HUDEP-2 (cell line): ENCODE results near the gene MARCHF6.
"Not testable (repeated sequence)": the region's sequence is repeated elsewhere in the genome, so short reads cannot be mapped to it uniquely, and the experiment has no call there.

ENCODE experiments used
- DNase-seq, 76 experiments: peaks; one replicate each; lab custom pipeline; 2025; ENCODE audit not compliant: unreplicated experiment in 76 of 76; lab: John Stamatoyannopoulos, UW

Gene MARCHF6, protein sequence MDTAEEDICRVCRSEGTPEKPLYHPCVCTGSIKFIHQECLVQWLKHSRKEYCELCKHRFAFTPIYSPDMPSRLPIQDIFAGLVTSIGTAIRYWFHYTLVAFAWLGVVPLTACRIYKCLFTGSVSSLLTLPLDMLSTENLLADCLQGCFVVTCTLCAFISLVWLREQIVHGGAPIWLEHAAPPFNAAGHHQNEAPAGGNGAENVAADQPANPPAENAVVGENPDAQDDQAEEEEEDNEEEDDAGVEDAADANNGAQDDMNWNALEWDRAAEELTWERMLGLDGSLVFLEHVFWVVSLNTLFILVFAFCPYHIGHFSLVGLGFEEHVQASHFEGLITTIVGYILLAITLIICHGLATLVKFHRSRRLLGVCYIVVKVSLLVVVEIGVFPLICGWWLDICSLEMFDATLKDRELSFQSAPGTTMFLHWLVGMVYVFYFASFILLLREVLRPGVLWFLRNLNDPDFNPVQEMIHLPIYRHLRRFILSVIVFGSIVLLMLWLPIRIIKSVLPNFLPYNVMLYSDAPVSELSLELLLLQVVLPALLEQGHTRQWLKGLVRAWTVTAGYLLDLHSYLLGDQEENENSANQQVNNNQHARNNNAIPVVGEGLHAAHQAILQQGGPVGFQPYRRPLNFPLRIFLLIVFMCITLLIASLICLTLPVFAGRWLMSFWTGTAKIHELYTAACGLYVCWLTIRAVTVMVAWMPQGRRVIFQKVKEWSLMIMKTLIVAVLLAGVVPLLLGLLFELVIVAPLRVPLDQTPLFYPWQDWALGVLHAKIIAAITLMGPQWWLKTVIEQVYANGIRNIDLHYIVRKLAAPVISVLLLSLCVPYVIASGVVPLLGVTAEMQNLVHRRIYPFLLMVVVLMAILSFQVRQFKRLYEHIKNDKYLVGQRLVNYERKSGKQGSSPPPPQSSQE

DNA sequence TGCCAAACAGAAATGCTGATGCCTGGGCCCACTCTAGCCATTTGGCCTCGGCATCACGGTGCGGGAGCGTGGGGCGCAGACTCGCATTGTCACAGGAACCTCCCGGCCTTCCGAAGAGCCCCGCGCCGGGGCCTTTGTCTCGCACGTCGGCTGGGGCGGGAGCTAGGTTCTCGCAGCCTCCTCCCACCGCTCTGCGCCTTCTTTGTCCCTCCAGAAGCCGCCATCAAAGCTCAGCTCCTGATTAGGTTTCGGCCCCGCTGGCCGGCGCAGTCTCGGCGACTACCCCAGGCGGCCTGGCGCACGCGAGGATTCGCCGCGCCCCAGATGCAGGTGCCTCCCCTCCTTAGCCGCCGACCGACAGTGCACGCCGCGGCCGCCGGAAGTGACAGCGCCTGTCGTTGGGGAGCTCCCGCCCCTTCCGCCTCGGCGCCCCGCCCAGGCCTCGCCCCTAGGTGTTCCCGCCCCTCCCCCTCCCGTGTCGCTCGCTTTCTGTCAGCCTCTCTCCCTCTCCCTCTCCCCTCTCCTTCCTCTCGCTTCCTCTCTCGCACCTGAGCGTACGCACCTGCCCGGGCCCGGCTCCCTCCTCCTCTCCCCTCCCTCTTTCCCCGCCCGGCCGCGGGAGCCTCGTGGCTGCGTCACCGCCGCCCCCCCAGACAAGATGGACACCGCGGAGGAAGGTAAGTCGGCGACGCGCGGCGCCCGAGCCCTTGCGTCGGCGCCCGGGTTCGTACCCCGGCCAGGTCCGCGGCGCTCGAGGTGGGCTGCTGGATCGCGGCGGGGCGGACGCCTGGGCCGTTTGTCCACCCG, at the start of gene MARCHF6:
Gene MARCHF6, plus strand, starts transcription at position 455 of the 807 bp plus-strand sequence. Its CDS starts 204 bp downstream, at position 659.
- DNase-seq: peak in 74 of 76 experiments; percentile 44 to 95 (median 88)

DNA sequence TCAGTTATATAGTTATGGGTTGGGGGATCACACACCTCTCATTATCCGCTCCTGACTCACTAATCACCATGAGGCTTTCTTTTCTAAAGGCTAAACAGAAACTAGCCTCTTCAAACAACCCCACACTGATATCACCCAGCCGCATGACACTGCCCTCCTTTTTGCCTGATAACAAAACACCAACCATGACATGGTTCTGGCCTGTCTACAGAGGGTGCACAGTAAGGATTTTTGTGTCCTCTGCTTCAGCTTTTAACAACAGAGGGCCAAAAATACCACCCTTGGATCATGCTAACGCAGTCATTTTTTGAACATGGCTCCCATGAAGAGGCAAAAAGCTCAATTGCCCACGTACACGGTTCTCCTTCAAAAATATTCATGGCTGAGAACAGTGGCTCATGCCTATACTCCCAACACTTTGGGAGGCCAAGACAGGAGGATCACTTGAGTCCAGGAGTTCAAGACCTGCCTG, 49.8 kb upstream of the MARCHF6 start:
- DNase-seq: peak in 71 of 76 experiments; percentile 11 to 80 (median 50)

DNA sequence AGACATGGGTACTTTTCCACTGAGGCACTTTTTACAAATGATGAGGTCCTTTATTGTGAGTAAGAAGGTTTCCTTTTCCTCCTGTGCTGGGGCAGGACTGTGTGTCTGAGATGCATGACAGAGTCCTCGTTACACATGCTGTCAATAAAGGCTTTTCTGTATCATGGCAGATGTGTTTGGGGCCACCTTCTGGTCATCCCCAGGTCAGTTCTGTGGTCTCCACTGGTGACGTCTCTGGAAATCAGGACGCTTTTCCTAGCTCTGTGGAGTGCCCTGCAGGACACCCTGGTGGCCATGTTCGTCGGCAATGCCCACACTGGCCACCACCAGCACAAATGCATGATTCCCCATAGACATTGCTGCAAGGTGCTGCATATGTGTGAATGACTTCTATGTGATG, 48.6 kb upstream of the MARCHF6 start:
- peak in 39 of 76 experiments; percentile 2 to 64 (median 30) for DNase-seq

DNA sequence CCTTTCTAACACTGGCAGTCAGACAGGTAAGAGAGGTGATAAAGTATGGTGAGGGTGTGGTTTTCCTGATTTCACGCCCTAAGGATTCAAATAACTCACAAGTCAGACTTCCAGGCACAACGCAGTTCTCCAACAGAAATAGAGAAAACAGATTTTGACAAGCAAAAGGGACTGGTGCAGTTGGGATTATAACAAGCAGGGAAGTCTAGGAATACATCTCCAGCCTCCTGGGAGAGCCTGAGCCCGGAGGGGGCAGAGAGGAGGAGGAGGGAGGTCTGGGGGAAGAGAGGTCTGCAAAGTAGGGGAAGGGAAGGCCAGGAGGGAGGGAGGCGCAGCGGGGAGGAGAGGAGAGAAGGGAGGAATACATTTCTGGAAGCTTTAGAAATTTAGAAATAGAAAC, 47.4 kb upstream of the MARCHF6 start:
- DNase-seq: no peak

DNA sequence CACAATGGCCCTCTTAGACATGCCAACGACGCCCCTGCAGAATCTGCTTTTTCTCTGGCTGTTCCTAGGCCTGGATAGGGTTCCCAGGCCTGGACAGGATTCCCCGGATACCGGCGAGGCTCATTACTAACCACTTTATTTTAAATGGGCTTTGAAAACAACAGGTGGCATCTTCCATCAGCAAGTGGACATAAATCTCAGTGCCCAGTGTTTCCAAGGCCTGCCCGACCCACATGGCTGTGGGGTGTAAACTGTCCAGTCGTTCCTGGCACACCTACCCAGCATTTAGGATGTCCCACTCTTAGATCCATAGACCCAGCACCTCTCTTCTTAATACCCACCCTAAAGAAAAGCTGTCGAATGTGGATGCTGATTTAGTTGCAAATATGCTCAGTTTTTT, 46.7 kb upstream of the MARCHF6 start:
- DNase-seq: peak in 1 of 76 experiments; percentile 30

DNA sequence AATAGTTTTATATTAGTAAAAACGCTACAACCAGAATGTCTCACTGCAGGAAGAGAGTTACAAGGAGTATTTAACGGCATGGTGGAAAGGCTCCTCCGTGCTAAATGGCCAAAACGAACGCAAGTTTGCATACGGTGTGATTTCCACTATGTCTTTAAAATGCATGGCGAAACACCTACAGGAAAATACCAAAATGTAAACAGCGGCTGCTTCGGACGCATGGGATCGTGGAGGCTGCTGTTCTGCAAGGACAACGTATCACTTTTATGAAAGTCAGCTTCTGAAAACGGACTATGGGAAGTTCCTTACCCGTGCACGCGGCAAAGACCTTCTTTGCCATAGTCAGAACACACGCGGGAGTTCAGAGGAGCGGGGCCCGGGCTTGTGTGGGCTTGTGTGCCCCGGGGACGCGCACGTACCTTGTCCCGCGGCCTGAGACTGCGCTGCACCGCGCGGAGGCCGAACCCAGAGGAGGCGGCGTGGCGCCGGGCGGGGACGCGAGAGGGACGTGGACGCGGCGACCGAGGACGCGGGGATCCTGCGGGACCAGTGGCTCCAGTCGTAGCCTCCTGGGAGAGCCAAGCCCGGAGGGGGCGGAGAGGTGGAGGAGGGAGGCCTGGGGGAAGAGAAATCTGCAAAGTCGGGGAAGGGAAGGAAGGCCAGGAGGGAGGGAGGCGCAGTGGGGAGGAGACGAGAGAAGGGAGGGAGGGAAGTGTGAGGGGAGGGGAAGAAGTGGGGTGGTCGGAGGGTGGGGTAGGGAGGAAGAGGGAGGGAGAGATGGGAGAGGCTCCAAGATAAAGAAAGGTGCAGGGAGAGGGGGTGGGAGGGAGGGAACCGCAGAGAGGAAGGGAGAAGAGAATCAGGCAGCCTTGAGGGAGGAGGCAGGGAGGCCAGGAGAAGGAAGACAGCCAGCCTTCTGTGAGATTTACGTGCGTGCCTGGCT, 46.0 kb upstream of the MARCHF6 start, which contains the start of gene CMBL:
Gene CMBL, minus strand, starts transcription at position 697 of the 943 bp plus-strand sequence. CDS start 17,140 bp downstream, outside the sequence.
- DNase-seq: peak in 54 of 76 experiments; percentile 5 to 72 (median 46)

DNA sequence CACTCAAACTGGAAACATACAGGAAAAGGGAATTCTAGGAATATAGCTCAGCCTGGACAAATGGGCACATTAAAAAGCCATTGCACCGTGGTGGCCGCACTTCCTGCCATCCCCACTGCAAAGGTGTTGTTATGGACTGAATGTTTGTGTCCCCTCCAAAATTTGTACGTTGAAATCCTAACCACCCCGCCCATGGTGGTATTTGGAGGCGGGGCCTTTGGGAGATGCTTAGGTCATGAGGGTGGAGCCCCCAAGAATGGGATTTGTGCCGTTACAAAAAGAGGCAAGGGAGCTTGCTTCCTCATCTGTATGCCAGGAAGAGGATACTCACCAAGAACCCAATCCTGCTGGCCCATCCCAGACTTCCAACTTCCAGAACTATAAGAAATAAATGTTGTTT, 44.7 kb upstream of the MARCHF6 start:
- DNase-seq: peak in 1 of 76 experiments; percentile 10

DNA sequence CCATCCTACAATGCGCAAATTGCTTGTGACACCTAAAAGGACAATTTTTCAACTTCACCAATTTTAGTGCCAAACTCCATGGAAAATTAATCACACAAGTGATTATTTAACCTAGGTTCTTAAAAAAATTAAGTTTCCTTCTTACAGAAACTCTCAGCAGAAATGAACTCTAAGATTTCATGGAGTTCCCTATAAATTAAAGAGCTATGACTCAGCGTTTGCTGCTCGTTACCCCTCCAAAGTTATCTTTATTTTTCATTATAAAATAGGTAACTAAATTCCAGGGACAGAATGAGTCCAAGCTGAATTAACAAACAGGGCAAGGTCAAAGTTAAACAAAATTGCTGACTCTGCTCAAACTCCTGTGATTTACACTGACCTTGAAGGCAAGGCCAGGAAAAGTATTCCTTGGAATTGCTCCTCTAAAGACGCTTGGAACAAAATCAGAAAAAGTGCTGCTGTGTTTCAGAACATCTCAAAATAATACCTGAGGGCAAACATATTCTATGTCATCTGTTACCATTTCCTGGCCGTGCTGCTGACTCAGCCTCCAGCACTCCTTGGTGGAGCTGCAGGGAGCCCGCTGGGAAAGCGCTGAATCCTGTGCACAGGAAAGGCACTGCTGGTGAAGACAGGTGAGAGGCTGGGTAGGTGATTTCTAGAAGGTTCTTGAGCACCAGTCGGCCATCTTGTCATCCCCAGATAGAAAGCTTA, 43.3 kb upstream of the MARCHF6 start:
- no peak for DNase-seq

DNA sequence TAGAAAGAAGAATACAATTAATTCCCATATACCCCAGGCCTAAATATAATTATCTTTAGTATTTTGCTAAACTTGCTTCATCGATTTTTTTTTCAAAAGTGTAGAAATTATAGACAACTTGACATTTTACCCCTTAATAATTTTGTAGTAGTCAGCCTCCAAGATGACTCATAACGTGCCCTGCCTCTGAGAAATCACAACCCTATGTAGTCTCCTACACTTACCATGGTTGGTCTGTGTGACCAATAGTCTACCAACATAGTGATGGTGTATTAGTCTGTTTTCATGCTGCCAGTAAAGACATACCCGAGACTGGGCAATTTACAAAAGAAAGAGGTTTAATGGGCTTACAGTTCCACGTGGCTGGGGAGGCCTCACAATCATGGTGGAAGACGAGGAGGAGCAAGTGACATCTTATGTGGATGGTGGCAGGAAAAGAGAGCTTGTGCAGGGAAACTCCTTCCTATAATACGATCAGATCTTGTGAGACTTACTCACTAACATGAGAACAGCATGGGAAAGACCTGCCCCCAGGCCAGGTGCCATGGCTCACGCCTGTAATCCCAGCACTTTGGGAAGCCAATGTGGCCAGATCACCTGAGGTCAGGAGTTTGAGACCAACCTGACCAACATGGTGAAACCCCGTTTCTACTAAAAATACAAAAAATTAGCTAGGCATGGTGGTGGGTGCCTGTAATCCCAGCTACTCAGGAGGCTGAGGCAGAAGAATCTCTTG, 42.5 kb upstream of the MARCHF6 start:
- not testable (repeated sequence) for DNase-seq

DNA sequence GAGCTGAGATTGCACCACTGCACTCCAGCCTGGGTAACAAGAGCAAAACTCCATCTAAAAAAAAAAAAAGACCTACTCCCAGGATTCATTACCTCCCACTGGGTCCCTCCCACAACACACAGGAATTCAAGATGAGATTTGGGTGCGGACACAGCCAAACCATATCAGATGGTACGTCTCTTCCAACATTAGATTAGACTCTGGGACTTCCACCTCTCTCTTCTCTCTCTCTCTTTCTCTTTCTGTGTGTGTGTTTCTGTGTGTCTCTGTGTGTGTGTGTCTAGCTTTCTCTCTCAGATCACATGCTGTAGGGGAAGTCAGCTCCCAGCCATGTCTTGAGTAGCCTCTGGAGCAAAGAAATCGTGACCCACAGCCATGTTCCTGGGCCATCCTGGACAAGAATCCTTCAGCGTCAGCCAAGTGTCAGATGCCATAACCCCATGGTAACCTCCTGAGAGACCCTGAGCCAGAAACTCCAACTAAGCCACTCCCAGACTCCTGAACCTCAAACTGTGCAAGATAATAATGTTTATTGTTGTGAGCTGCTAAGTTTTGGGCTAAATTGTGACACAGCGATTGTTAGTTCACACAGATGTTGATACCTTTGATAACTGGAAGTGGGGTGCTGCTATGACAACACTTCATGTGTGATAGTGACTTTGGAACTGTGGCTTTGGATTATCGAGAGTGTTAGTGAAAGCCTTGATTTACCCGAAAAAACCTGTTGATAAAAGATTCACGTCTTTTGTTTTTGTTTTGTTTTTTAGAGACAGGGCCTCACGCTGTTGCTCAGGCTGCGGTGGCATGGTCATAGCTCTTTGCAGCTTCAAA, 41.7 kb upstream of the MARCHF6 start:
- DNase-seq: no peak

DNA sequence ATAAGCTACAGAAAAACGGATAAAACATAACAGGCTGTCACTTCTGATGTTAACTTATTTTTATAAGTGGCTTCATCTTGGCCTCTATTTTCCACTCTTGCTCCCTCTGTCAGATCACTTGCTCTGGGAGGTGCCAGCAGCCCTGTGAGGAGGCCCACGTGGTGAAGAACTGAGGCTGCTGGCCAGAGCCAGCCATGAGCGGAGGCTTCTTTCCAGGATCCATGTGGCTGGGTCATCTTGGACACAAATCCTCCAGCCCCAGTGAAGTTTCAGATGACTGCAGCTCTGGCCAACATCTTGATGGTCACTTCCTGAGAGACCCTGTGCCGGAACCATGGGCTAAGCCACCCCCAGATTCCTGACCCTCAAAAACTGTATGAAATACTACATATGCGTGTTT, 38.3 kb upstream of the MARCHF6 start:
- DNase-seq: no peak

DNA sequence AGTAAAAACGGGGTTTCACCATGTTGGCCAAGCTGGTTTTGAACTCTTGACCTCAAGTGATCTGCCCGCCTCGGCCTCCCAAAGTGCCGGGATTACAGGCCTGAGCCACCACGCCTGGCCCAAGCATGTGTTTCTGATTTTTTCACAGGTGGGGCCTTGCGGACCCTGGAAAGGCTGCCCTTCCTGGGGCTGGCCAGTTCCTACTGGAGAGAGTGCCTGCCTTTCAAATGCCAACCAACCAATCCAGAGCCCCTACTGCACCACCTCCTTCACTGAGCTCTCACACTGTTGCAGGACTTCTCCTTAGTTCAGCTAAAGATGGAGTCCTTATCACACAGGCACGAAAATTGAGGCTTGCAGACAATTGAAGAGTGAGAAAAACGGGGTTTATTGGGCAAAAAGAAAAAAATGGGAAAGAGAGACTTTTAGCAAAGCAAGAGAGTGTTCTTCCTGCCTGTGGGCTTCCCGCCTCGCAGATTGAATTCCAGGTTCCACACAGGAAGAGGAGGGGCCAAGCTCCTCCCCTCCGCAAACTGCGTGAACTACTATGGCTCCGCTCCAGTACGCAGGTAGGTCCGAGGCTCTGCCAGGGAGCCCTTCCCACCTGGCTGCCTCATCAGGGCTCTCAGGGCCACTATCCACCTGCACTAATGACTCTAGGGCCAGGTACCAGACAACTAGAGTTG, 37.5 kb upstream of the MARCHF6 start:
- DNase-seq: no peak

DNA sequence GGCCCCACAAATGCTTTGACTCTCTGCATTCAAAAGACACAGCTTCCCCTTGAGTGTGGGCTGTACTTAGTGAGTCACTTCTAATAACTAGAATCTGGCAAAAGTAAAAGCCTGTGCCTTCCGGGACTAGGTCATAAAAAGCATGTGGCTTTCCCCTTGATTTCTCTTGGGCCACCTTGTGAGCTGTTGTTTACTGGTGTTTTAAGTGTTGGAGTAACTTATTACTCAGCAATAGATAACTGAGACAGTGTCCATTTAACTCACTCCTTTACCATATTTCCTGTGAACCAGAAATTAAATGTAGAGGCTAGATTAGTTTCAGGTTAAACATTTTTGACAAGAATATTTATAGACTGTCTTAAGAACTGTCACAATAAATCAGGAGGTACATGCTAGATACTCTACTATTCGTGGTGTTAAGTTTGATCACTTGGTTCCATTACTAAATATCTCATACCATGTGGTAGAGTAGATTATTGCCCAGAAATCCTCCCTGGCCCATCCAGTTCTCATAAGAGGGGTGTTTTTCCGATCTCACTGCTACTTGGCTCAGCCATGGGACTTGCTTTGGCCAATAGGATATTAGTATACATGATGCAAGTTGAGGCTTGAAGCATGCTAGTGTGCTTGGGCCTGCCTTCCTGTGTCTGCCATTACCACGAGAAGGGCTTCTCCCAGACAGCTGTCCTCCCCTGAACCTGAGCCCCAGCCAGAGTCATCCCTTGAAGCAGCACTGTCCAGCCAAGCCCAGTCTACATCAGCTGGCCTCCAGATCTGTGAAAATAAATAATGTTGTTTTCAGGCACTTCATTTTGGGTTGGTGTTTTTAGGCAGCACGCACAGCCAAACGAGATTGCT, 35.4 kb upstream of the MARCHF6 start:
- DNase-seq: peak in 1 of 76 experiments; percentile 8

DNA sequence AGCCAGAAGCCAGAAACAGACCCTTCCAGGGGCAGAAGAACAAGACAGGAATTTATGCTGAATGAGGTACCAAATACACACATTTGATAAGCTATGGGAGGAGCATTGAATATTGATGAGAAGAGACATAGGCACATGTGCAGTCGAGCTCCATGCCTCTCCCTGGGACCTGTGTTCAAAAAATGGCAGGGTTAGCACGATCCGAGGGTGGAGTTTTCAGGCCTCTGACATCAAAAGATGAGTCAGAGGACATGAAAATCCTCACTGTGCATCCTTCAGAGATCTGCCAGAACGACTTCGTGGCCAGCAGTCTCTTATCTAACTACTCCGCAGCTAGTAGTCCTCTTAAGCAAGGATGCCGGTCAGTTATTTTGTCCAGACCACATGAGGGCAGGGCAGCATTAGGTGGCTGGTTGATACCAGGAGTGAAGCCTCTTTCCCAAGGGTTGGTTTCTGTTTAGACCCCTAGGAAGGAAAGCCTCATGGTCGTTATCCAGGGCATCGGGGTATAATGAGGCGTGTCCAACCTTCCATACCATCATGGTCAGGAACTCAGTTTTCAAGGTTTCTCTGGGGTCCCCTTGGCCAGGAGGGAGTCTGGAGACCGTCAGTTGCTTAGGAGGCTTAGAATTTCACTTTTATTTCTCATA, 34.2 kb upstream of the MARCHF6 start:
- DNase-seq: peak in 61 of 76 experiments; percentile 7 to 75 (median 41)

DNA sequence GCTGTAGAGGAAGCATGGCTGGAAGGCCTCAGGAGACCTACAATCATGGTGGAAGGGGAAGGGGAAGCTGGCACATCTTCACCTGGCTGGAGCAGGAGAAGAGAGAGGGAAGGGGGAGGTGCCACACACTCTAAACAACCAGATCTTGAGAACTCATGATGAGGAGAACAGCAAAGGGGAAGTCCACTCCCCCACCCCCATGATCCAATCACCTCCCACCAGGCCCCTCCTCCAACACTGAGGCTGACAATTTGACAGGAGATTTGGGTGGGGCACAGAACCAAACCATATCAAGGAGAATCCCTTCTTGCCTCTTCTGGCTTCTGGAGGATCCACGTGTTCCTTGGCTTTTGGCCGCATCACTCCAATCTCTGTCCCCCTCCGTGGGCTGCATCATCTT, 32.7 kb upstream of the MARCHF6 start:
- DNase-seq: peak in 47 of 76 experiments; percentile 5 to 59 (median 29)
